ENCODE data around the gene FMNL2. TPM values are rescaled to one million over a fixed set of nuclear protein-coding genes. Genes with fewer than 3 reads are reported as not detected.
"Not testable (repeated sequence)": the region's sequence is repeated elsewhere in the genome, so short reads cannot be mapped to it uniquely, and the experiment has no call there.

FMNL2 gene
- total and polyA plus RNA-seq, 12 donors: 3.3 to 16.0 (median 4.5) TPM

GRCh38 chr2:152518034-152518433, 183.1 kb downstream of the FMNL2 start:
- Histone ChIP-seq H3K4me3 (no peak overlapping the region), H3K27me3 (no peaks in the 10 kb centered on the region), H3K4me1 (peaks cover 0 to 20% (median 8%) of the 10 kb centered on the region in 9 donors), H3K9me3 (no peaks in the 10 kb centered on the region), H3K36me3 (no peaks in the 10 kb centered on the region), H3K27ac (no peak overlapping the region)
- intact Hi-C loops (cut with DNase I): no loop called here
- no peak for TF ChIP-seq CTCF (IDR thresholded peaks at IDR 0.05)
- WGBS, 2 donors: 93 to 94% methylated on average over 1 of the region's 1 CpG
- DNase-seq (no peak), ATAC-seq (no peak)

GRCh38 chr2:152518641-152519580, 183.9 kb downstream of the FMNL2 start:
- no peak overlapping the region for H3K27ac ChIP-seq
- 65% methylated on average over 14 of the region's 14 CpGs for WGBS, 2 donors

GRCh38 chr2:152519581-152519952, 184.6 kb downstream of the FMNL2 start:
- no peak for DNase-seq
- no peak for ATAC-seq
- intact Hi-C loops (cut with DNase I): no loop called here
- no peaks in the 10 kb centered on the region for H3K27me3 ChIP-seq
- H3K9me3 ChIP-seq: no peaks in the 10 kb centered on the region
- H3K27ac ChIP-seq: no peak overlapping the region
- H3K4me3 ChIP-seq: no peak overlapping the region
- TF ChIP-seq CTCF (IDR thresholded peaks at IDR 0.05): no peak
- H3K36me3 ChIP-seq: no peaks in the 10 kb centered on the region
- H3K4me1 ChIP-seq: peaks cover 0 to 12% (median 0%) of the 10 kb centered on the region in 9 donors
- 32 to 43% methylated on average over 2 of the region's 2 CpGs for WGBS, 2 donors

More at GRCh38 chr2:152518641-152519580, 183.9 kb downstream of the FMNL2 start:
- H3K4me3 ChIP-seq: no peak overlapping the region
- intact Hi-C loops (cut with DNase I): no loop called here
- peaks cover 0 to 13% (median 1%) of the 10 kb centered on the region in 9 donors for H3K4me1 ChIP-seq
- DNase-seq (no peak), ATAC-seq (peak in 4 of 8 donors; percentile 4 to 52 (median 42))
- no peaks in the 10 kb centered on the region for H3K36me3 ChIP-seq
- H3K9me3 ChIP-seq: no peaks in the 10 kb centered on the region
- H3K27me3 ChIP-seq: no peaks in the 10 kb centered on the region
- no peak for TF ChIP-seq CTCF (IDR thresholded peaks at IDR 0.05)

- intact Hi-C loops (cut with DNase I): no loop called here
- no peak for TF ChIP-seq CTCF (IDR thresholded peaks at IDR 0.05)
- peaks cover 0 to 19% (median 7%) of the 10 kb centered on the region in 9 donors for H3K4me1 ChIP-seq
- no peaks in the 10 kb centered on the region for H3K27me3 ChIP-seq
- no peak overlapping the region for H3K27ac ChIP-seq
- H3K4me3 ChIP-seq: no peak overlapping the region
- no peaks in the 10 kb centered on the region for H3K9me3 ChIP-seq
- no peak for ATAC-seq
- H3K36me3 ChIP-seq: no peaks in the 10 kb centered on the region
- no peak for DNase-seq
These were observed 185.8 kb downstream of the FMNL2 start for GRCh38 chr2:152520759-152521158.

GRCh38 chr2:152522446-152522845, 187.5 kb downstream of the FMNL2 start:
- H3K4me3 ChIP-seq; H3K36me3 ChIP-seq; H3K9me3 ChIP-seq; DNase-seq; ATAC-seq; intact Hi-C loops (cut with DNase I); H3K27ac ChIP-seq; H3K27me3 ChIP-seq: not testable (repeated sequence)
- WGBS, 2 donors: 62 to 77% methylated on average over 3 of the region's 3 CpGs
- peaks cover 0 to 24% (median 15%) of the 10 kb centered on the region in 9 donors for H3K4me1 ChIP-seq
